Adrenal gland (tissue), 12 donors: Measurements from ENCODE around the gene CACNA1H. TPM values are rescaled to one million over a fixed set of nuclear protein-coding genes. Genes with fewer than 3 reads are reported as not detected.

Source experiments
- DNase-seq, 7 donors: peaks; one replicate each; pipeline ENCODE4 v3.0.0-alpha.2; 2019 to 2020
- H3K27ac ChIP-seq, 5 donors: fragments of 200-600 bp; sonication (generic) in 4 of 5; 1 replicate in 3 of 5; 2 replicates in 2 of 5; pipeline versions ENCODE4 v1.5.1 to v1.8.0; 2016 to 2020; ENCODE audit warnings: mild to moderate bottlenecking in 1 of 5
- H3K27me3 ChIP-seq: fragments of 200-600 bp; 2 replicates; pipeline ENCODE4 v1.8.0; 2021
- H3K36me3 ChIP-seq, 2 donors: fragments of 200-600 bp; replicated peaks in 1 of 2; 1 replicate in 1 of 2; 2 replicates in 1 of 2; pipeline versions ENCODE4 v1.5.1 to v1.8.0; 2018 to 2022
- H3K4me1 ChIP-seq, 2 donors: fragments of 200-600 bp; replicated peaks in 1 of 2; 1 replicate in 1 of 2; 2 replicates in 1 of 2; pipeline versions ENCODE4 v1.5.1 to v1.8.0; 2018 to 2021
- H3K4me3 ChIP-seq, 4 donors: fragments of 200-600 bp; sonication (generic) in 3 of 4; one replicate each; pipeline ENCODE4 v1.5.1; 2016 to 2018
- H3K9me3 ChIP-seq, 3 donors: fragments of 200-600 bp; sonication (generic) in 1 of 3; replicated peaks in 1 of 3; 1 replicate in 2 of 3; 2 replicates in 1 of 3; pipeline versions ENCODE4 v1.5.1 to v1.8.0; 2016 to 2021
- CTCF ChIP-seq, 6 experiments: fragments of 450-650 bp in 4 of 6; fragments of 200-600 bp in 2 of 6; sonication (generic) in 1 of 6; IDR thresholded peaks; 1 replicate in 5 of 6; 2 replicates in 1 of 6; pipeline versions ENCODE4 v1.5.1 to v1.8.0; 2016 to 2021; ENCODE audit warnings: antibody characterized with exemption in 6 of 6, mild to moderate bottlenecking in 2 of 6, moderate library complexity in 1 of 6
- POLR2A ChIP-seq, 2 donors: fragments of 450-650 bp; IDR thresholded peaks; one replicate each; pipeline ENCODE4 v1.6.1; 2017; ENCODE audit warnings: antibody characterized with exemption in 2 of 2, mild to moderate bottlenecking in 2 of 2, moderate library complexity in 1 of 2
- WGBS, 4 donors: extraction: QIAGEN DNeasy Blood & Tissue Kit in 2 of 4; methylation state at CpG; one replicate each; pipeline versions ENCODE4 v1.1.5 to v1.1.7; 2013 to 2017; 5-methylcytosine and 5-hydroxymethylcytosine counted together
- intact Hi-C, 2 donors: fragments of 100-400 bp; cut with DNase I; formaldehyde crosslinking; loops; one replicate each; pipeline versions ENCODE4 v1.14.1 to v1.15.0; 2022 to 2023
- polyA plus RNA-seq, 3 donors: library from polyadenylated mRNA; stranded (reverse); fragments of 200-250 nt in 2 of 3; fragments of 350-450 nt in 1 of 3; fragmentation: Illumina TruSeq in 1 of 3; extraction: RNeasy Lipid Tissue Mini Kit (QIAGEN cat#74804) in 1 of 3; gene quantifications; one replicate each; pipeline ENCODE4 v1.2.3, GENCODE V29; 2013 to 2014
- total RNA-seq, 9 donors: library from RNA; depleted of rRNA in 4 of 9; stranded (reverse); fragments of >200 nt in 4 of 9; fragments of 120-200 nt in 1 of 9; fragmentation: NEBNext Ultra II Directional in 1 of 9; extraction: Animal tissue kit (Norgen Biotek cat#: 25700) in 1 of 9; gene quantifications; one replicate each; pipeline versions ENCODE4 v1.1.0 to v1.2.4, GENCODE V29; 2013 to 2023
- donor health status: healthy with polysubstance abuse.
- donor health status: Bipolar disorder and iron deficiency.
- donor health status: DM: yes; HTN: yes; CAD: no.
- donor health status: DM: no; HTN: no; CAD: no.
- donor health status: DM: no; HTN: no; CAD: no.
- donor health status: DM: yes; HTN: yes; CAD: no.

Gene CACNA1H
- total and polyA plus RNA-seq, 12 donors: 14.0 to 121 (median 34.9) TPM

GRCh38 chr16:1133271-1133670 is 19.6 kb upstream of the CACNA1H start:
- 91 to 100% (median 93%) methylated on average over 3 to 18 of the region's 18 CpGs; no CpG with 5 or more reads in 1 of the 4 donors for WGBS, 4 donors
- Histone ChIP-seq H3K27me3 (no peaks in the 10 kb centered on the region), H3K27ac (no peak overlapping the region), H3K36me3 (no peaks in the 10 kb centered on the region), H3K4me1 (peaks cover 10 to 16% of the 10 kb centered on the region in 2 donors), H3K9me3 (no peaks in the 10 kb centered on the region), H3K4me3 (no peak overlapping the region)
- intact Hi-C loops: no loop called here
- DNase-seq: no peak
- TF ChIP-seq POLR2A (IDR thresholded peaks at IDR 0.05) (no peak), CTCF (IDR thresholded peaks at IDR 0.05) (no peak)

- Histone ChIP-seq H3K36me3 (no peaks in the 10 kb centered on the region), H3K4me3 (no peak overlapping the region), H3K4me1 (peaks cover 10 to 16% of the 10 kb centered on the region in 2 donors), H3K9me3 (no peaks in the 10 kb centered on the region), H3K27me3 (no peaks in the 10 kb centered on the region), H3K27ac (no peak overlapping the region)
- intact Hi-C loops: no loop called here
- 71 to 86% (median 81%) methylated on average over 11 to 30 of the region's 30 CpGs for WGBS, 4 donors
- DNase-seq: peak in 1 of 7 donors; percentile 29
- TF ChIP-seq POLR2A (IDR thresholded peaks at IDR 0.05): no peak
Observed at GRCh38 chr16:1133810-1134520, 18.9 kb upstream of the CACNA1H start.

- H3K4me1 ChIP-seq: peaks cover 10 to 16% of the 10 kb centered on the region in 2 donors
- intact Hi-C loops: no loop called here
- peak overlapping the region in 3 of 5 donors; percentile 71 to 80 (median 79) for H3K27ac ChIP-seq
- no peak for TF ChIP-seq POLR2A (IDR thresholded peaks at IDR 0.05)
- no peaks in the 10 kb centered on the region for H3K36me3 ChIP-seq
- no peak overlapping the region for H3K4me3 ChIP-seq
- no peaks in the 10 kb centered on the region for H3K27me3 ChIP-seq
- WGBS, 4 donors: 56 to 82% (median 59%) methylated on average over 16 to 30 of the region's 30 CpGs
- DNase-seq: peak in 1 of 7 donors; percentile 40
- H3K9me3 ChIP-seq: no peaks in the 10 kb centered on the region
Observed at GRCh38 chr16:1134776-1135458, 18.0 kb upstream of the CACNA1H start.

- WGBS, 4 donors: 52 to 65% (median 63%) methylated on average over 3 of the region's 3 CpGs
- DNase-seq: peak in 6 of 7 donors; percentile 58 to 81 (median 69)
- intact Hi-C loops: no loop called here
- H3K9me3 ChIP-seq: no peaks in the 10 kb centered on the region
- H3K36me3 ChIP-seq: no peaks in the 10 kb centered on the region
- H3K4me1 ChIP-seq: peaks cover 10 to 16% of the 10 kb centered on the region in 2 donors
- H3K4me3 ChIP-seq: no peak overlapping the region
- no peaks in the 10 kb centered on the region for H3K27me3 ChIP-seq
- no peak for TF ChIP-seq POLR2A (IDR thresholded peaks at IDR 0.05)
- no peak for TF ChIP-seq CTCF (IDR thresholded peaks at IDR 0.05)
- H3K27ac ChIP-seq: peak overlapping the region in 3 of 5 donors; percentile 71 to 89 (median 80)
Observed at GRCh38 chr16:1135459-1135825, 17.5 kb upstream of the CACNA1H start.

GRCh38 chr16:1137604-1138003 is 15.3 kb upstream of the CACNA1H start:
- TF ChIP-seq CTCF (IDR thresholded peaks at IDR 0.05): no peak
- no peak for TF ChIP-seq POLR2A (IDR thresholded peaks at IDR 0.05)
- H3K36me3 ChIP-seq: no peaks in the 10 kb centered on the region
- 35 to 70% (median 46%) methylated on average over 19 to 24 of the region's 24 CpGs for WGBS, 4 donors
- intact Hi-C loops: no loop called here
- H3K27ac ChIP-seq: peak overlapping the region in 4 of 5 donors; percentile 18 to 89 (median 80)
- peak; percentile 94 to 100 (median 99) for DNase-seq
- H3K4me1 ChIP-seq: peaks cover 10 to 16% of the 10 kb centered on the region in 2 donors
- no peaks in the 10 kb centered on the region for H3K9me3 ChIP-seq
- H3K4me3 ChIP-seq: no peak overlapping the region
- H3K27me3 ChIP-seq: no peaks in the 10 kb centered on the region
